ENCODE results near the gene CHD9.
A peak's percentile ranks its signal among the peaks of the same experiment; 100 is the strongest.
"Not testable (repeated sequence)": the region's sequence is repeated elsewhere in the genome, so short reads cannot be mapped to it uniquely, and the experiment has no call there.

The CHD9 gene

GRCh38 chr16:53075461-53075860 lies 20.7 kb downstream of the CHD9 start:
- not testable (repeated sequence) for DNase-seq (ENCODE audit: low spot score)

DNA sequence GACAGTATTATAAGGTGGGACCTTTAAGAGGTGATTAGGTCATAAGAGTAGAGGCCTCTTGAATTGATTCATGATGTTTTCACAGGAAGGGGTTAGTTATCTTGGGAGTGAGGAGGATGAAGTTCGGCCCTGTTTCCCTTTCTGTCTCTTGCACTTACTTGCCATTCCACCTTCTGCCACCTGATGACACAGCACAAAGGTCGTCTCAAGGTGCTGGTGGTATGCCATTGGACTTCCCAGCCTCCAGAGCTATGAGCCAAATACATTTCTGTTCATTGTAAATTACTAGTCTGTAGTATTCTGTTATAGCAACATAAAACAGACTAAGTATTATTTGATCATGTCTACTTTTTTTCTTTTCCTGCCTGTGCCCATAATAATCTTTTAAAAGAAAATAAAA lies 23.5 kb downstream of the CHD9 start:
- no peak for DNase-seq (ENCODE audit: low spot score)

GRCh38 chr16:53078765-53079485 lies 24.1 kb downstream of the CHD9 start:
- DNase-seq (ENCODE audit: low spot score), result no peak

DNA sequence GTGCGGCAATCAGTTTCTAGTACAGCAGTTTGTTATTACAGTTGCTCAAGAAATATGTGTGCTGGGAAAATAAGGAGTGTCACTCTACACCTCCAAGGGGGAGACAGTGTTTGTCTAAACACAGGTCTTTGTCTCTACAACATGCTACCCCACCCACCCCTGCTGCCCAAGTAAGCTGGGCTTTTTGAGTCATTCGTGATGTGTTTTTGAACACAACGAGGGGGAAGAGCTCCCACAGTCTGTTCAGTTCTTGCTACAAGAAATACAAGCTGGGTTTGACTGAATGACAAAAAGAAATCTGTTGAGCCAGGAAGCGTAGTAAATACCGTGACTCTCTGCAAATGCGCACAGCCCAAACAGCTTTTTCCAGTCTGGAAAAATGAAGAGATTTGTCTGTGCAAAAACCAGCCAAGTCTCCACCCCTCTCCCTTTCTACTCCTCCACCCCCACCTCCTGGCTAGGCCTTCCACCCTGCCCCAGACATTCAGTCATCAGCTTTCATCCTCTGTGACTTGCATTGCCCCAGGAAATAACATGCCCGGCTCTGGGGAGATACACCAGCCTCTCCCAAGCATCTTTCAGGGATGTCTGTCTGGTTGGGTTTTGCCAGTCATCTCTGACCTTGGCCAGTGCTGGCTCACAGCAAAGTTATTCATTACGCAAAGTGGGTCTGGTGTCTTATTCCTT lies 25.7 kb downstream of the CHD9 start:
- DNase-seq (ENCODE audit: low spot score), result peak; percentile 47

GRCh38 chr16:53081032-53081424 lies 26.2 kb downstream of the CHD9 start:
- no peak for DNase-seq (ENCODE audit: low spot score)

- DNase-seq (ENCODE audit: low spot score), result no peak
Measured at GRCh38 chr16:53081686-53082407, 27.1 kb downstream of the CHD9 start.

GRCh38 chr16:53082509-53082908 lies 27.7 kb downstream of the CHD9 start:
- no peak for DNase-seq (ENCODE audit: low spot score)

DNA sequence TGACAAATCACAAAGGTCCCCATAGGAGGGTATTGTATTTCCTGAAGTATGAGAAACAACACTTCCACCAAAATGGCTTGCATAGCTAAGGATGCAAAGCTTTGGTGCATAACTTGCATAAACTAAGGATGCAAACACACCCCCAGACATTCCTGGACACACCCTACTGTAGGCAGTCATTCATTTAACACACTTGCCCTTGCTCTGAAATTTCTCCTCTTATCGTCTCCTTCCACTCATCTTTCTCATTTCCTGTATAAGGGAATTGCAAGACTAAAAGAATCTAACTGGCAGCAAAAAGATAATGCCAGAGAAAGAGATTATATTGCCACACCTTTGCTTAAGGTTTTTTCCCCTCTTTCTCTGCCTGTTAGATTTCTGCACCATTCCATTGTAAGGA lies 28.3 kb downstream of the CHD9 start:
- DNase-seq (ENCODE audit: low spot score), result no peak

- DNase-seq (ENCODE audit: low spot score), result no peak
Measured at GRCh38 chr16:53084141-53084541, 29.4 kb downstream of the CHD9 start.

GRCh38 chr16:53084746-53085334 lies 30.0 kb downstream of the CHD9 start:
- DNase-seq (ENCODE audit: low spot score), result no peak

- DNase-seq (ENCODE audit: low spot score), result no peak
Measured at GRCh38 chr16:53085369-53085843, 30.6 kb downstream of the CHD9 start.

- DNase-seq (ENCODE audit: low spot score), result no peak
Measured at GRCh38 chr16:53085931-53086421, 31.2 kb downstream of the CHD9 start.

GRCh38 chr16:53087101-53087500 lies 32.3 kb downstream of the CHD9 start:
- no peak for DNase-seq (ENCODE audit: low spot score)

GRCh38 chr16:53089434-53090285 lies 34.9 kb downstream of the CHD9 start:
- no peak for DNase-seq (ENCODE audit: low spot score)

DNA sequence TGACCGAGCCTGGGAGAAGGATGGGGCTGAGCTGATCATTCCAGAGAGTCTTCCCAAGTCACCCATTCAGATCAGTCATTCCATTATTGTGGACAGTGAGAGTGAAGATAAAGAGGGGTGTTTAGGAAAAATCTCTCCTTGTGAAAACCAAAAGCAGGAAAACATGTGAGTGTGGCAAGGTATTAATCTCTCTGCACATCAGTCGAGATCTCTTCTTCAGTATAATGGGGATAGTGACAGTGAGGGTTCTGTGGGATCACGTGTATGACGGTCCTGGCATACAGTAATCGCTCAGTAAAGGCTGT lies 35.4 kb downstream of the CHD9 start:
- DNase-seq (ENCODE audit: low spot score), result no peak

- DNase-seq (ENCODE audit: low spot score), result no peak
Measured at GRCh38 chr16:53090591-53091411, 36.0 kb downstream of the CHD9 start.

DNA sequence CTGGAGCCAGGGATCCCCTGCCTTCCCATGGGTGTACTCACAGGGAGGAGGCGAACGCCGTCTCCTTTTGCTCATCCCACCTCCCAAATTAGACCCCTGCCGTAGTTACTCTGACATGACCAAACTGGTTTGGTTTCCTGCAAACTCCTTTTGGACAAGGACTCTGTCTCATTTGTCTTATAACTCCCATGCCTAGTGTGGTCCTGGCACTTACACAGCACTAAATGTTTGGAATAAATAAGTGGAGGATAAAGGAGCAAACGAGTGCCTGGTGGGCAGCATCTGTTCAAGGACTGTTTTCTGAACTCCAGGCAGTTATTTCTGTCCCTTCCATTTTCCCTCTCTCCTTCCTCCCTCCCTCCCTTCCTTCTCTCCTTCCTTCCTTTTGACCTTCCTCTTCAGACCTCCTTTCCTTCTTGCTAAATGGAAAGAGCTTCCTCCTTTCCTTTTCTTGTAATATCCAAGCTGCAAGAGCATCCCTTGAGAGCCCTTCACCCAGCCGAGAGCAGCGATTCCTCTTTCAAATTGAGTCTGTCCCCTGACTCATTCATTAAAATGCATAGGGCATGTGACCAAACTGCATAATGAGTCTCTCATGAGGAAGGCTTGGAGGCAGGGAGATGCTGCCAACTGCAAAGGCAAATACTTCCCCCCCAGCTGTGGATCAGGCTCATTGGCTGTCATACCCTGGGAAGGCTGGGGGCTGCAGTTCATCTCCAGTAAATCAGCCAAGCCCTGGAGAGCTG lies 36.8 kb downstream of the CHD9 start:
- DNase-seq (ENCODE audit: low spot score), result no peak

- DNase-seq (ENCODE audit: low spot score), result no peak
Measured at GRCh38 chr16:53092284-53092683, 37.5 kb downstream of the CHD9 start.

GRCh38 chr16:53093162-53093744 lies 38.5 kb downstream of the CHD9 start:
- no peak for DNase-seq (ENCODE audit: low spot score)
